ENCODE results near the gene SLC1A1.
"Not testable (repeated sequence)": the region's sequence is repeated elsewhere in the genome, so short reads cannot be mapped to it uniquely, and the experiment has no call there.

Gene SLC1A1

DNA sequence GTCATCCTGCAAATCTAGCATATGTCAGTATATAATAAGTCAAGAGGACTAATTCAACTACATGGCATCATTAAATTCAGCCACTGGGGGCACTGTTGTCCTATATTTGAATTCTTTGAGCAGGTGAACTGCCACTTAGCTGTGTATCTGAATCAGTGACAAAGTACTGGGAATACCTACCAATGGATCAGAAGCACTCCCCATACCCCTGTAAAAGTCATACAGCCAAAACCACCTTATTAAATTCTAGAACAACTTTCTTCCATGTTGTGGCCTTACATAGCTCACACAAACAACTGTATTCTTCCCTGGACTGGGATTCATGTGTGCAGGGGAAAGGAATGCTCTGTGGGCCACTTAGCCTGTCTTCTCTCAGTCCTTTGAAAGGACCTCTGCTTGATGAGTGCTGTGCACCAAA, 114.4 kb downstream of the SLC1A1 start:
- no peak overlapping the region for H3K9ac ChIP-seq (ENCODE audit: low read length)
- H3K4me1 ChIP-seq (ENCODE audit: control insufficient read depth, low read depth, low read length): no peaks in the 10 kb centered on the region
- no peaks in the 10 kb centered on the region for H3K9me3 ChIP-seq (ENCODE audit: control insufficient read depth, low read depth, low read length)
- H3K27me3 ChIP-seq (ENCODE audit: control insufficient read depth, insufficient read depth, low read length): no peaks in the 10 kb centered on the region
- no peak overlapping the region for H3K27ac ChIP-seq (ENCODE audit: low read length)
- no peaks in the 10 kb centered on the region for H3K36me3 ChIP-seq (ENCODE audit: control insufficient read depth, low read depth, low read length)
- no peak overlapping the region for H3K4me3 ChIP-seq (ENCODE audit: low read length)

DNA sequence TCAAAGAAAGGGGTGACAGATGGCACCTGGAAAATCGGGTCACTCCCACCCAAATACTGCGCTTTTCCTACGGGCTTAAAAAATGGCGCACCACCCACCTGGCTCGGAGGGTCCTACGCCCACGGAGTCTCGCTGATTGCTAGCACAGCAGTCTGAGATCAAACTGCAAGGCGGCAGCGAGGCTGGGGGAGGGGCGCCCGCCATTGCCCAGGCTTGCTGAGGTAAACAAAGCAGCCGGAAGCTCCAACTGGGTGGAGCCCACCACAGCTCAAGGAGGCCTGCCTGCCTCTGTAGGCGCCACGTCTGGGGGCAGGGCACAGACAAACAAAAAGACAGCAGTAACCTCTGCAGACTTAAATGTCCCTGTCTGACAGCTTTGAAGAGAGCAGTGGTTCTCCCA, 115.8 kb downstream of the SLC1A1 start:
- not testable (repeated sequence) for H3K27me3 ChIP-seq (ENCODE audit: control insufficient read depth, insufficient read depth, low read length); H3K4me3 ChIP-seq (ENCODE audit: low read length); H3K9ac ChIP-seq (ENCODE audit: low read length); H3K9me3 ChIP-seq (ENCODE audit: control insufficient read depth, low read depth, low read length); H3K4me1 ChIP-seq (ENCODE audit: control insufficient read depth, low read depth, low read length); H3K36me3 ChIP-seq (ENCODE audit: control insufficient read depth, low read depth, low read length); H3K27ac ChIP-seq (ENCODE audit: low read length)

DNA sequence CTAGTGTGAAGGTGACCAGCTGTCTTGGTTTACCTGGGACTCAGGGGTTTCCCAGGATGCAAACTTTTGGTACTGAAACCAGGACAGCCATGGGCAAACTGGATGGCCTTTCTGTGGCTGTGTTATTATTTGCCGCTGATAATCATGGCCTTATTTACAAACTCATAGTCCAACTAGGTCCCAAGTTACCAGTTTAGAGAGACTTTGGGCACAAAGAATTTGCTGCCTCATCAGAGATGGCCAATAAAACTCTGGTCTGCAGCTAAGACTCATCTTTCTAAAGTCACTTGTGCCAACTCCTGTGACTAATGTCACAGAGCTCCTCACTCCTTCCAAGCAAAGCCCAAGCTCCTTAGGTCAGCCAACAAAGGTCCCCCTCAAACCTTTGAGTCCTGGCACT, 124.4 kb downstream of the SLC1A1 start:
- Histone ChIP-seq H3K27me3 (ENCODE audit: control insufficient read depth, insufficient read depth, low read length) (no peaks in the 10 kb centered on the region), H3K4me3 (ENCODE audit: low read length) (no peak overlapping the region), H3K9ac (ENCODE audit: low read length) (no peak overlapping the region), H3K36me3 (ENCODE audit: control insufficient read depth, low read depth, low read length) (no peaks in the 10 kb centered on the region), H3K4me1 (ENCODE audit: control insufficient read depth, low read depth, low read length) (peaks cover 6% of the 10 kb centered on the region), H3K9me3 (ENCODE audit: control insufficient read depth, low read depth, low read length) (no peaks in the 10 kb centered on the region), H3K27ac (ENCODE audit: low read length) (no peak overlapping the region)

DNA sequence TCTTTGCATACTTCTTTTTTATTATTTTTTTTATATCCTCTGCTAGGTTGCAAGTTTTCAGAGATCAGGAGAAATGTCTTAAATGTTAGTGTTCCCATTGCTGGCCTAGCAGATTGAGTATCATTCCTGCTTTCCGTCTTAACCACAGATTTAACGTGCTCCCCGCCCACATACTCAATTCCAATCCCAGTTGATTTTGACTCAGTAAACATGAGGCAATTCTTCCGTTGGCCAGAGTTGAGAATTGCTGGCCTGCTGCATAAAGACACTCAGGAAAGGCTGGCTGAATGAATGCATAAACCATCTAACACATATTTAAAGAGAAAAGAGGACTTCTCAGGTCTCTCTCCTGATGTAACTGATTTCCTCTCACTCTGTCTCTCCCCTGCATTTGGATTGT, 125.0 kb downstream of the SLC1A1 start:
- Histone ChIP-seq H3K27me3 (ENCODE audit: control insufficient read depth, insufficient read depth, low read length) (no peaks in the 10 kb centered on the region), H3K4me3 (ENCODE audit: low read length) (no peak overlapping the region), H3K4me1 (ENCODE audit: control insufficient read depth, low read depth, low read length) (peaks cover 8% of the 10 kb centered on the region), H3K9ac (ENCODE audit: low read length) (no peak overlapping the region), H3K9me3 (ENCODE audit: control insufficient read depth, low read depth, low read length) (no peaks in the 10 kb centered on the region), H3K36me3 (ENCODE audit: control insufficient read depth, low read depth, low read length) (no peaks in the 10 kb centered on the region), H3K27ac (ENCODE audit: low read length) (no peak overlapping the region)

DNA sequence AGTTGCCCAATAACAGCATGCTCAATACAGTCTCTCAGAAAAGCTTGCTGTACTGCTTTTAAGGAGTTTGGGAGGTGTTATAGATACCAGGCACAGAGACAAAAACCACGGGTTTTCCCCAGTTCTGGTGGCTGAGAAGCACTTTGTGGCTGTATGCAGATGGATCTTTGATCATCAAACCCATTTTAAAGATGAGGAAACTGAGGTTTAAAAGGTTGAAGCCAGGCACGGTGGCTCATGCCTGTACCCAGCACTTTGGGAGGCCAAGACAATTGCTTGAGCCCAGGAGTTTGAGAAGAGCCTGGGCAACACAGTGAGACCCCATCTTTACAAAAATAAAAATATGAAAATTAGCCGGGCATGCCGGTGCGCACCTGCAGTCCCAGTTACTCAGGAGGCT, 125.5 kb downstream of the SLC1A1 start:
- no peak overlapping the region for H3K9ac ChIP-seq (ENCODE audit: low read length)
- H3K4me3 ChIP-seq (ENCODE audit: low read length): no peak overlapping the region
- H3K36me3 ChIP-seq (ENCODE audit: control insufficient read depth, low read depth, low read length): no peaks in the 10 kb centered on the region
- peaks cover 13% of the 10 kb centered on the region for H3K4me1 ChIP-seq (ENCODE audit: control insufficient read depth, low read depth, low read length)
- H3K9me3 ChIP-seq (ENCODE audit: control insufficient read depth, low read depth, low read length): no peaks in the 10 kb centered on the region
- no peak overlapping the region for H3K27ac ChIP-seq (ENCODE audit: low read length)
- no peaks in the 10 kb centered on the region for H3K27me3 ChIP-seq (ENCODE audit: control insufficient read depth, insufficient read depth, low read length)

DNA sequence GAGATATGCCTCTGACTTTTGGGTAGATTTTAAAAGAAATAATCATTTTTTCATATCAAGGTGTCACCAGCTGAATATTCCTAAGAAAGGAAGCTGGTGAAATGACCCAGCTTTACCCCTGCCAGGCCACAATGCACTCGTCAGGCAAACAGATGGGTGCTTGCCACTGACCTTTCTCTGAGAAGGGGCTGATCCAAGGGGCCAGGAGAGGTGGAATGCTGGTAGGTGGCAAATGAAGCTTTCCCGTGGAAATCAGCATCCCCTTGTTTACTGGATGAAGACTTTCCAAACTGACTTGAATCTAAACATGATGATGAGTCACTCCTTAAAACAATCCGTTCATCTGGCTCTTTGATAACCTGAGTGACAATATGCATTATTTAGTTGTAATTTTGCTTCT, 127.5 kb downstream of the SLC1A1 start:
- Histone ChIP-seq H3K36me3 (ENCODE audit: control insufficient read depth, low read depth, low read length) (no peaks in the 10 kb centered on the region), H3K27ac (ENCODE audit: low read length) (no peak overlapping the region)

DNA sequence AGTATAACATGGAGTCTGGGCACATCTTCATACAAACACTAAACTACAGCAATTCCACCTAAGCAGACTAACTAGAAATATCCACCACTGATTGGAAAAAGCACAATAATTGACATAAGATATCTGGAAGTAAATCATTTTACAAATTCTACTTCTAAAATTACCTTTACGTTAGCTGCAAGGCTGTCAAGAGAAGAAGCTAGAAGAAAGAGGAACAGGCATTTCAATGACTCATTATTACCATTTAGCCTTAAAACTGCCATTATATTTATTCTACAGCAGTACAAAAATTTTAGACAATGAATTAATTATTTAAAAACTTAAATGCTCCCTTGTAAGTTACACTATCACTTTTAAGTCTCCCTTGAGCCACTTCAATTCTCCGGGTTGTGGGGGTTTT, 128.4 kb downstream of the SLC1A1 start:
- no peak overlapping the region for H3K4me3 ChIP-seq (ENCODE audit: low read length)
- peaks cover 25% of the 10 kb centered on the region for H3K4me1 ChIP-seq (ENCODE audit: control insufficient read depth, low read depth, low read length)
- no peaks in the 10 kb centered on the region for H3K27me3 ChIP-seq (ENCODE audit: control insufficient read depth, insufficient read depth, low read length)
- H3K36me3 ChIP-seq (ENCODE audit: control insufficient read depth, low read depth, low read length): no peaks in the 10 kb centered on the region
- H3K27ac ChIP-seq (ENCODE audit: low read length): no peak overlapping the region
- no peaks in the 10 kb centered on the region for H3K9me3 ChIP-seq (ENCODE audit: control insufficient read depth, low read depth, low read length)
- no peak overlapping the region for H3K9ac ChIP-seq (ENCODE audit: low read length)

More for the DNA sequence above, 127.5 kb downstream of the SLC1A1 start:
- Histone ChIP-seq H3K27me3 (ENCODE audit: control insufficient read depth, insufficient read depth, low read length) (no peaks in the 10 kb centered on the region), H3K4me1 (ENCODE audit: control insufficient read depth, low read depth, low read length) (peaks cover 25% of the 10 kb centered on the region), H3K4me3 (ENCODE audit: low read length) (no peak overlapping the region), H3K9ac (ENCODE audit: low read length) (no peak overlapping the region), H3K9me3 (ENCODE audit: control insufficient read depth, low read depth, low read length) (no peaks in the 10 kb centered on the region)

DNA sequence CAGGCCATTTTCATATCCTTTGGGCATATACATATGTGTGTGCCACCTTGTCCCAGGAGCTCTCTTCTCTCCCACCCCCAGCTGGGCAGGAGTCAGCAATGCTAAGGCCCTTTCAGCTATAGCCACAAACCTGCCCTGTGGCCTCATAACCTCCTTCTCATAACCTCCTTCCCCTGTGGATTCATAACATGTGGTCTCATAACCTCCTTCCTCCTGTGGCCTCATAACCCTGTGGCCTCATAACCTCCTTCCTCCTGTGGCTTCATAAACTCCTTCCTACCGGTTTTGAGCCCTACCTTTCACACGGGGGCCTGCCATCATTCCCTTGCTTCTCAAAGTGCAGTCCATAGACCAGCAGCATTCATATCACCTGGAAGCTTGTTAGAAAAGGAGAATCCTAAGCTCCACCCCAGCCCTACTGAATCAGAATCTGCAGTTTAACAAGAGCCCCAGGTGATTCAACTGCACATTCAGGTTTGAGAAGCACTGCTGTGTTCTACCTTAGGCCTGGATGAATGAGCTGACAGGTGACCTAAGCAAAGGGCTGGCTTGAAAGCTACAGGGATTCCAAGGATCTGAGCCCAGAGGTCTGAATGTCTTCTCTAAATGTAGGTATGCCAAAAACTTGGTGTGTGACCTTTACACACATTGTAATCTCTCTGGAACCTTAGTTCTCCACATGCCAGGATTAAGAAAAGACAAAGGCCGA, 129.9 kb downstream of the SLC1A1 start:
- Histone ChIP-seq H3K27ac (ENCODE audit: low read length) (no peak overlapping the region), H3K9me3 (ENCODE audit: control insufficient read depth, low read depth, low read length) (no peaks in the 10 kb centered on the region), H3K9ac (ENCODE audit: low read length) (no peak overlapping the region), H3K4me1 (ENCODE audit: control insufficient read depth, low read depth, low read length) (peaks cover 25% of the 10 kb centered on the region), H3K36me3 (ENCODE audit: control insufficient read depth, low read depth, low read length) (no peaks in the 10 kb centered on the region), H3K27me3 (ENCODE audit: control insufficient read depth, insufficient read depth, low read length) (no peaks in the 10 kb centered on the region), H3K4me3 (ENCODE audit: low read length) (no peak overlapping the region)

DNA sequence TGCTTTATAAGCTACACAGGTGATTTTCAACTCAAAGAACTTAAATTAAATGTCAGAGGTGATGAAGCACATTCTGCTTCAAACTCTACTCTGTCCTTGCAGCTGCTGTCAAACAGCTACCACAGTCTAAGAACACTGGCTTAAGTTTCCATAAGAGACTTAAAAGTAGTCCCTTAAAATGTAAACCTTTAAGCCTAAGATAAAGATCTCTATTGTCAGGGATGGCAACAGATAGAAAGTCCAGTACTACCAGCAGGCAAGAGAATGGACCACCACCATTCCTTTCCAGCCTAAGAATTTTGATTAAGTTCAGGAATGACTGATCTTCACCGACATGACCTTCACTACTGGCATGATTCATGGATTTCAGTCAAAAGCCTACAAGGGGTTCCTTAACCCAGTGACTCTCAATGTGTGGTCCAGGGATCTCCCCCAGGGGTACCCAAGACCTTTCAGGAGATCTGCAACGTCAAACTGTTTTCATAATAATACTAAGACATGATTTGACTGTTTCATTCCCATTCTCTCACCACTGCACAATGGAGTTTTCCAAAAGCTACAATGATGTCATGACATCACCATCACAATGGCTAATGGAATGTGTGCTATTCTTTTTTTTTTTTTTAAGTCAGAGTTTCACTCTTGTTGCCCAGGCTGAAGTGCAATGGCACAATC, 130.8 kb downstream of the SLC1A1 start:
- Histone ChIP-seq H3K4me1 (ENCODE audit: control insufficient read depth, low read depth, low read length) (peaks cover 25% of the 10 kb centered on the region), H3K4me3 (ENCODE audit: low read length) (no peak overlapping the region), H3K9ac (ENCODE audit: low read length) (no peak overlapping the region), H3K27ac (ENCODE audit: low read length) (peak overlapping the region; percentile 52), H3K9me3 (ENCODE audit: control insufficient read depth, low read depth, low read length) (no peaks in the 10 kb centered on the region), H3K27me3 (ENCODE audit: control insufficient read depth, insufficient read depth, low read length) (no peaks in the 10 kb centered on the region), H3K36me3 (ENCODE audit: control insufficient read depth, low read depth, low read length) (no peaks in the 10 kb centered on the region)

DNA sequence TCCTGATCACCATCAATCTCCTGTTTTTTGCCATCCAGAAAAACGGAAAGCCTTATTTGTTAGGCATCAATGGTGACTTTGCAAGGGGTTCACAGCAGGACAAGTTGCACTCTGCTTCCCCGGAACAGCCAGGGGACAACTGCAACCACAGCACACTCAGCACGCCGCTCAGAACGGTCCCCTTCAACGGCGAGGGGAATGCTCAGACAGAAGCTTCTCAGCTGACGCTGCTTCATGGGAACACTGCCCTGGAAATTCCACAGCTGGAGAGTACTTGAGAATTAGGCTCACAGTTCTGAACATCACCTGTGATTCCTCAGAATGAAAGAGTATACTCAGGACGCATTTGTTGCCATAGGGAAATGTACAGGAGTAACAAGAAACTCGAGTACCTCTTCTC, 131.7 kb downstream of the SLC1A1 start:
- Histone ChIP-seq H3K27me3 (ENCODE audit: control insufficient read depth, insufficient read depth, low read length) (no peaks in the 10 kb centered on the region), H3K27ac (ENCODE audit: low read length) (no peak overlapping the region), H3K9me3 (ENCODE audit: control insufficient read depth, low read depth, low read length) (no peaks in the 10 kb centered on the region), H3K4me1 (ENCODE audit: control insufficient read depth, low read depth, low read length) (peaks cover 24% of the 10 kb centered on the region), H3K36me3 (ENCODE audit: control insufficient read depth, low read depth, low read length) (no peaks in the 10 kb centered on the region), H3K9ac (ENCODE audit: low read length) (no peak overlapping the region), H3K4me3 (ENCODE audit: low read length) (no peak overlapping the region)

DNA sequence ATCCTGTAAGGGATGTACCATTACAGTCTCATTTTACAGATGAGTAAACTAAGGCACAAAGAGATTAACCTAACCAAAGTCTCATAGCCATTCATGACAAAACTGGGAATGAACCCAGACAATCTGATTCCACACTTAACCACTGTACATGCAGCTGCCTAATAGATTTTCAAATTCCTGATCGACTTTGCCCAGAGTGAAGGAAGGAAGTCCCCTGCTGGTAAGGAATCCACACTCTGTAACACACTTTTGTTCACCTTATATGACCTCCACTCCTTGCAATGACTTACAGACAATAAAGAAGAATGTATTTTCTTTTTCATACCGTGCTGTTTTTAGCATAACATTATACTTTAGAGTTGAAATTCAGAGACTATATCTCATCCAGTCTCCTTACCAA, 140.6 kb downstream of the SLC1A1 start:
- Histone ChIP-seq H3K27ac (ENCODE audit: low read length) (no peak overlapping the region), H3K4me3 (ENCODE audit: low read length) (no peak overlapping the region), H3K36me3 (ENCODE audit: control insufficient read depth, low read depth, low read length) (no peaks in the 10 kb centered on the region), H3K27me3 (ENCODE audit: control insufficient read depth, insufficient read depth, low read length) (no peaks in the 10 kb centered on the region), H3K4me1 (ENCODE audit: control insufficient read depth, low read depth, low read length) (peaks cover 7% of the 10 kb centered on the region), H3K9me3 (ENCODE audit: control insufficient read depth, low read depth, low read length) (no peaks in the 10 kb centered on the region), H3K9ac (ENCODE audit: low read length) (no peak overlapping the region)

All from iPS-18a (cell line).